ENCODE results near the gene KCNN3. TPM values are rescaled to one million over a fixed set of nuclear protein-coding genes. Genes with fewer than 3 reads are reported as not detected.
A peak's percentile ranks its signal among the peaks of the same experiment; 100 is the strongest.

KCNN3 gene
- total RNA-seq, 1 donor from 2014 or later = 4.8 TPM

- DNase-seq (ENCODE audit: extremely low read depth, low read depth, low spot score) = no peak
These were observed 25.8 kb downstream of the KCNN3 start for GRCh38 chr1:154844297-154844681.

GRCh38 chr1:154843636-154844296 lies 26.3 kb downstream of the KCNN3 start:
- no peak for DNase-seq (ENCODE audit: extremely low read depth, low read depth, low spot score)

GRCh38 chr1:154842635-154843034 lies 27.4 kb downstream of the KCNN3 start:
- no peak for DNase-seq (ENCODE audit: extremely low read depth, low read depth, low spot score)

GRCh38 chr1:154841384-154841783 lies 28.7 kb downstream of the KCNN3 start:
- DNase-seq (ENCODE audit: extremely low read depth, low read depth, low spot score) = no peak

- no peak for DNase-seq (ENCODE audit: extremely low read depth, low read depth, low spot score)
These were observed 29.6 kb downstream of the KCNN3 start for GRCh38 chr1:154840269-154841176.

- DNase-seq (ENCODE audit: extremely low read depth, low read depth, low spot score) = no peak
These were observed 30.4 kb downstream of the KCNN3 start for GRCh38 chr1:154839691-154840090.

GRCh38 chr1:154838988-154839387 lies 31.1 kb downstream of the KCNN3 start:
- no peak for DNase-seq (ENCODE audit: extremely low read depth, low read depth, low spot score)

- DNase-seq (ENCODE audit: extremely low read depth, low read depth, low spot score) = no peak
These were observed 31.6 kb downstream of the KCNN3 start for GRCh38 chr1:154838461-154838860.

- no peak for DNase-seq (ENCODE audit: extremely low read depth, low read depth, low spot score)
These were observed 32.4 kb downstream of the KCNN3 start for GRCh38 chr1:154837672-154838171.

GRCh38 chr1:154837034-154837671 lies 32.9 kb downstream of the KCNN3 start:
- no peak for DNase-seq (ENCODE audit: extremely low read depth, low read depth, low spot score)

GRCh38 chr1:154835531-154836324 lies 34.4 kb downstream of the KCNN3 start:
- DNase-seq (ENCODE audit: extremely low read depth, low read depth, low spot score) = peak; percentile 25

GRCh38 chr1:154833841-154834240 lies 36.2 kb downstream of the KCNN3 start:
- no peak for DNase-seq (ENCODE audit: extremely low read depth, low read depth, low spot score)

- DNase-seq (ENCODE audit: extremely low read depth, low read depth, low spot score) = no peak
These were observed 36.9 kb downstream of the KCNN3 start for GRCh38 chr1:154833209-154833608.

GRCh38 chr1:154832384-154832783 lies 37.7 kb downstream of the KCNN3 start:
- DNase-seq (ENCODE audit: extremely low read depth, low read depth, low spot score) = no peak

- DNase-seq (ENCODE audit: extremely low read depth, low read depth, low spot score) = no peak
These were observed 38.6 kb downstream of the KCNN3 start for GRCh38 chr1:154831462-154831861.

- DNase-seq (ENCODE audit: extremely low read depth, low read depth, low spot score) = no peak
These were observed 41.0 kb downstream of the KCNN3 start for GRCh38 chr1:154829062-154829461.

GRCh38 chr1:154824179-154825000 lies 45.7 kb downstream of the KCNN3 start:
- DNase-seq (ENCODE audit: extremely low read depth, low read depth, low spot score) = no peak

- no peak for DNase-seq (ENCODE audit: extremely low read depth, low read depth, low spot score)
These were observed 47.4 kb downstream of the KCNN3 start for GRCh38 chr1:154822717-154823116.

GRCh38 chr1:154822233-154822632 lies 47.8 kb downstream of the KCNN3 start:
- DNase-seq (ENCODE audit: extremely low read depth, low read depth, low spot score) = no peak

GRCh38 chr1:154821083-154821482 lies 49.0 kb downstream of the KCNN3 start:
- DNase-seq (ENCODE audit: extremely low read depth, low read depth, low spot score) = no peak
